ENCODE results near the gene NDST1.

Gene NDST1

DNA sequence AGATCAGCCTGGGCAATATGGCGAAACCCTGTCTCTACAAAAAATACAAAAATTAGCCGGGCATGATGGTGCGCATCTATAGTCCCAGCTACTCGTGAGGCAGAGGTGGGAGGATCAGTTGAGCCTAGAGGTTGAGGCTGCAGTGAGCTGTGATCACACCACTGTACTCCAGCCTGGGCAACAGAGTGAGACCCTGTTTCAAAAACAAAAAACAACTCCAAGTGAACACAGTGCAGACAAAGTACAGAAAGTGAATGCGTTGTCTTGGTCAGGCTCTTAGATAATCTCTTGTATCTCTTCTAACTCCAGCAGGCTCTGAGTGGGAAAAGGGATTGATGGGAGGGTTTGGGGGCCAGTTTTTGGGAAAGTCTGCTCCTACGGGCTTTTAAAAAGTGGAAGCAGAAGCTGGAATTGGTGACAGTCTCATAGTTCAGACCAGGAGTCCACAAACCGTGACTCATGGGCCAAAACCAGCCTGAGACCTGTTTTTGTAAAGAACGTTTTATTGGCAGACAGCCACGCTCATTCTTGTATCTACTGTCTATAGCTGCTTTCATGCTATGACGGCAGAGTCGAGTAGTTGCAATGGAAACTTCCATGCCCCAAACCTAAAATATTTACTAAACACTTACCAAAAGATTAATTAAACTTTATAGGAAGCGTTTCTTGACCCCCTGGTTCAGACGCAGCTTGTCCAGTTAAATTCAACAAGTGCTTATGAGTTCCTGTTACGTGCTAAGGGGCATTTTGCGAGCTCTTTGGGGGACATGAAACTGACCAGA is 32.9 kb downstream of the NDST1 start:
- no peak for TF ChIP-seq CTCF (conservative IDR thresholded peaks at IDR 0.05)
- no peak for TF ChIP-seq ZFX (IDR thresholded peaks at IDR 0.05)
- H3K27ac ChIP-seq, result no peak overlapping the region

DNA sequence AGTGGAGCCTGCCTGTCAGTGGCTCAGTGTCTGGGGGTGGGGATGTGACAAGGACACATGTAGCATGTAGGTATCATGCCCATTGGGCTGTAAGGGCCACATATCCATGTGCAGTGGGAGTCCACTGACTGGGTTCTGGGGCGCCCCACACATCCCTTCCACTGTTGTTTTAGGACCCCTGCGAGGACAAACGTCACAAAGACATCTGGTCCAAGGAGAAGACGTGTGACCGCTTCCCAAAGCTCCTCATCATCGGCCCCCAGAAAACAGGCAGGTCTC is 33.4 kb downstream of the NDST1 start:
- H3K27ac ChIP-seq, result no peak overlapping the region
- TF ChIP-seq CTCF (conservative IDR thresholded peaks at IDR 0.05), result no peak

GRCh38 chr5:150541895-150542294 is 34.0 kb downstream of the NDST1 start:
- no peak for TF ChIP-seq CTCF (conservative IDR thresholded peaks at IDR 0.05)
- no peak for TF ChIP-seq ZFX (IDR thresholded peaks at IDR 0.05)
- H3K27ac ChIP-seq, result no peak overlapping the region

DNA sequence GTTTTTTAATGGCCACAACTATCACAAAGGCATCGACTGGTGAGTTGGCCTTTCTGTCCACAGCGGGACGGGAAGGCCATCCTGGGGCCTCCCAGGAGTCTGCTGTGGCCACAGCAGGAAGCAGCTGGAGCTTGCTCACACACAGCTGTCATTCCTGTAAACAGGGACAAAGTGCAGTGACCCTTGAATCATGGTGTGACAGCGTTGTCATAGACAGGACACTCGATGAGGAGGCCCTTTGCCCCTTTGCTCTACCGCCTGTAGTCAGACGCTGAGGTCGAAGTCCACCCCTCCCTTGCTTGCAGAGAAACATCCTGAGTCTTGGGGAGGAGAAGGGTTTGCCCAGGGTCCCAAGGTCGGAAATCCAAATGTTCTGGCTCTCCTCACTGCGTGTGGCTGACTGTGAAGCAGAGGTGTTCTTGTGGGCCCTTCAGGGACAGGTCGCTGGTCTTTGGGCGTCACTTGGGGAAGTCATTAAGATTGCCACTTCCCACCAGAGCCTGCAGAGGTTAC is 35.1 kb downstream of the NDST1 start:
- TF ChIP-seq ZFX (IDR thresholded peaks at IDR 0.05) (no peak), CTCF (conservative IDR thresholded peaks at IDR 0.05) (no peak)
- H3K27ac ChIP-seq, result no peak overlapping the region

DNA sequence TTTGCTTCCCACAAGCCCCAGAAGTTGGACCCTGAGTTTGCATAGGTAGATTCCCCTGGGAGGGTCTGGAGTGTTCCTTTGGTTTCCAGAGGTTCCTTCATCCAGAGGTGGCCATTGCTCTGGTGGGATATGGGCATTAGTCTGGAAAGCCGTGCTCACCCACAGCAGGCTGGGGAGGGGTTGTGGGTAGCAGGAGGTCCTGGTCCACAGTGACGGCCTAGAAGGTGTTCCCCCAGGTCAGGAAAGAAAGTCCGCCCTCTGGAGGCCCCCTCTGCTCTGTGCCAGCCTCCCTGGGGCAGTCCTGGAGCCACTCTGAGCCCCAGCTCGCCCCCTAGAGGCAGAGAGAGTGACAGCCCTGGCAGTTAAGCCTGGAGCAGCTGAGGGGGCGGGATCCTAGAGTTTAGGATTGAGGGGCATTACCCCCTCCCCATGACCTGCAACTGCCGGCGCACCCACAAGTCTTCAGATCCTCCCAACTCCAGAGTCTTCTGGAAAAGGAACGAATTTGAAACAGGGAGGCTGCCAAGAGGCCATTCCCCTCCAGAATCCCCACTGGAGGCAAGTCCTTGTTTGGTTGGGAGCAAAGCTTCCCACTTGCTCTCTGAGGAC is 36.8 kb downstream of the NDST1 start:
- no peak overlapping the region for H3K27ac ChIP-seq
- no peak for TF ChIP-seq ZFX (IDR thresholded peaks at IDR 0.05)
- TF ChIP-seq CTCF (conservative IDR thresholded peaks at IDR 0.05), result peak; percentile 96

DNA sequence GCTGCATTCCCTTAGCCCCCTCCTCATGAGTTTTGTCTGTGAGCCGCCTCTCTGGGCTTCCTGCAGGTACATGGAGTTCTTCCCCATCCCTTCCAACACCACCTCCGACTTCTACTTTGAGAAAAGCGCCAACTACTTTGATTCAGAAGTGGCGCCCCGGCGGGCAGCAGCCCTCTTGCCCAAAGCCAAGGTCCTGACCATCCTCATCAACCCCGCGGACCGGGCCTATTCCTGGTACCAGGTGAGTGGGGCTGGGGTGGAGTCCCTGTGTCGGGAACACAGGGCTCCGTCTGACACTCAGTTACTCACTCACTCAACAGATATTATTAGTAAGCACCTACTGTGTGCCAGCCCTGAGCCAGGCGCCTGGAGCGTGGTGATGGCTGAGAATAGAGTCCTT is 37.3 kb downstream of the NDST1 start:
- TF ChIP-seq CTCF (conservative IDR thresholded peaks at IDR 0.05), result no peak
- TF ChIP-seq ZFX (IDR thresholded peaks at IDR 0.05), result no peak
- no peak overlapping the region for H3K27ac ChIP-seq

- TF ChIP-seq ZFX (IDR thresholded peaks at IDR 0.05), result no peak
- TF ChIP-seq CTCF (conservative IDR thresholded peaks at IDR 0.05), result no peak
- H3K27ac ChIP-seq, result no peak overlapping the region
These were observed 40.2 kb downstream of the NDST1 start for GRCh38 chr5:150548123-150548522.
